Activated naive CD8-positive, alpha-beta T cell treated with anti-CD3 and anti-CD28 coated beads for 36 hours (primary cell): ENCODE measurements around the gene ABCF2. TPM values are rescaled to one million over a fixed set of nuclear protein-coding genes. Genes with fewer than 3 reads are reported as not detected.

Source experiments
- DNase-seq: peaks from one replicate; pipeline ENCODE4 v3.0.0; 2021
- H3K27ac Mint-ChIP-seq: one replicate; pipeline ENCODE4 v1.8.0; 2022; ENCODE audit warnings: mild to moderate bottlenecking, moderate library complexity, mixed read lengths
- H3K27me3 Mint-ChIP-seq: one replicate; pipeline ENCODE4 v1.8.0; 2022; ENCODE audit warnings: mild to moderate bottlenecking, mixed read lengths
- H3K36me3 Mint-ChIP-seq: one replicate; pipeline ENCODE4 v1.8.0; 2021; ENCODE audit warnings: mild to moderate bottlenecking, mixed read lengths
- H3K4me1 Mint-ChIP-seq: one replicate; pipeline ENCODE4 v1.8.0; 2021; ENCODE audit warnings: mixed read lengths
- H3K4me3 Mint-ChIP-seq: one replicate; pipeline ENCODE4 v1.8.0; 2022; ENCODE audit warnings: mild to moderate bottlenecking, moderate library complexity, mixed read lengths
- H3K9me3 Mint-ChIP-seq: one replicate; pipeline ENCODE4 v1.8.0; 2022; ENCODE audit warnings: mixed read lengths
- total RNA-seq, 2 experiments: library from RNA; stranded (reverse); gene quantifications; one replicate each; pipeline ENCODE4 v1.2.3, GENCODE V29; 2021

The ABCF2 gene
- total RNA-seq, 2 experiments from 2014 or later = 85.2 to 87.5 TPM

GRCh38 chr7:151257990-151258389 lies 31.0 kb upstream of the ABCF2 start:
- H3K36me3 Mint-ChIP-seq = no peaks in the 10 kb centered on the region
- H3K4me3 Mint-ChIP-seq = no peak overlapping the region
- H3K27me3 Mint-ChIP-seq = no peaks in the 10 kb centered on the region
- H3K4me1 Mint-ChIP-seq = no peaks in the 10 kb centered on the region
- no peak for DNase-seq
- no peak overlapping the region for H3K27ac Mint-ChIP-seq
- H3K9me3 Mint-ChIP-seq = no peaks in the 10 kb centered on the region

GRCh38 chr7:151256410-151257045 lies 29.5 kb upstream of the ABCF2 start:
- no peaks in the 10 kb centered on the region for H3K36me3 Mint-ChIP-seq
- H3K4me3 Mint-ChIP-seq = no peak overlapping the region
- peaks cover 5% of the 10 kb centered on the region for H3K27me3 Mint-ChIP-seq

DNA sequence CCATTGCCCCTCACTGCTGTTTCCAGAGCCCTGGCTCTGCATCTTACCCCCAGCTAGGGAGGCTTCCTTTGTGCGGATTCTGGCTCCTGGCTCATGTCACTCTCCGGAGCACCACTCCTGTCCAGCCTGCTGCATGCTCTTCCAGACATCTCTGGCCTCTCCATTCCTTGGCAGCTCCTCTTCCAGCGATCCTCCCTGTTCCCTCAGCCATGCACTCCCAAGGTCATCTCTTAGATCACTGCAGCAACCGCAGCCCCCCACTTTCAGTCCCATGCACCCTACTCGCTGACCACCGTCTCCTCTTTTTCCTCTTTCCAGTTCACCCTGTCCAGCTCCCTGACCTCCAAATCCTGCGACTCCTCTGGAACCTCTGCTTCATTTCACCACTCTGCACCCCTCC lies 28.4 kb upstream of the ABCF2 start:
- Mint-ChIP-seq H3K27me3 (peaks cover 6% of the 10 kb centered on the region), H3K4me3 (no peak overlapping the region), H3K27ac (no peak overlapping the region), H3K4me1 (peaks cover 11% of the 10 kb centered on the region), H3K9me3 (no peaks in the 10 kb centered on the region), H3K36me3 (no peaks in the 10 kb centered on the region)
- no peak for DNase-seq

More at GRCh38 chr7:151256410-151257045, 29.5 kb upstream of the ABCF2 start:
- H3K27ac Mint-ChIP-seq = no peak overlapping the region
- H3K9me3 Mint-ChIP-seq = no peaks in the 10 kb centered on the region
- peaks cover 3% of the 10 kb centered on the region for H3K4me1 Mint-ChIP-seq
- no peak for DNase-seq

- Mint-ChIP-seq H3K27me3 (peaks cover 10% of the 10 kb centered on the region), H3K9me3 (no peaks in the 10 kb centered on the region), H3K4me1 (peaks cover 16% of the 10 kb centered on the region), H3K36me3 (no peaks in the 10 kb centered on the region), H3K4me3 (no peak overlapping the region), H3K27ac (no peak overlapping the region)
- DNase-seq = no peak
Measured at GRCh38 chr7:151254851-151255250, 27.8 kb upstream of the ABCF2 start.

GRCh38 chr7:151254316-151254715 lies 27.3 kb upstream of the ABCF2 start:
- Mint-ChIP-seq H3K27me3 (peaks cover 14% of the 10 kb centered on the region), H3K27ac (no peak overlapping the region), H3K4me3 (no peak overlapping the region), H3K9me3 (no peaks in the 10 kb centered on the region), H3K4me1 (peaks cover 19% of the 10 kb centered on the region), H3K36me3 (no peaks in the 10 kb centered on the region)
- DNase-seq = no peak

DNA sequence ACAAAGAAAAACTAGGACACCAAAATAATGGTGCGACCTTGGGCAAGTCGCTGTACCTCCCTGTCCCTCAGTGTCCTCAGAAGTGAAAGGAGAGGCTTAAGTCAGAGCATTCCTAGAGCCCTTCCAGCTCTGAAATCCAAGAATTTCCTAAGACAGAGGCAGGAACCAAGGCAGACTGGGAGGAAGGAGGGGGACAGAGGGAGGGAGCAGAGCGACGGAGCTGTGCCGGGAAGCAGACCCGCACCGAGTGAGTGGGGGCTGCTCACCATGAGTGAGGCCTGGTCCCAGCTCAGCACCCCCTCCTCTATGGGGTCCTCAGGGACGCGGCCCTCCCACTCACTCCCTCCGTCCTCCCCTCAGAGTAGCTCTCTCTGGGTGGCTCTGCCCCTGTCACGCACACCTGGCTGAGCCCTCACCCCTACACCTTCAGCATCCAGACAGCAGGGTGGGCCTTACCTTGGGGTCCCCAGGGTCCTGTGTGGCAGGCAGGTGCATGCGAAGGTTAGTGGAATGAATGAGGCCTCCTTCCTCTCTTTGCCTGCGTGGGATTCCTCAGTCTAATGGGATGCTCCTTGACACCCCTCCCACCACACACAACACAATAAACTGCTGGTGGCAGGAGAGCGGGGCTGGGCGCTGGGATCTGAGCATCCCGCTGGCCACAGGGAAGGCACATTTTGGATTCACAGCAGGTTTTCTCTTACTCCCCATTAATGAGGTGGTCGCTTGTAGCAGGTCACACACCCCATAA lies 26.1 kb upstream of the ABCF2 start:
- Mint-ChIP-seq H3K27me3 (peaks cover 21% of the 10 kb centered on the region), H3K4me1 (peaks cover 24% of the 10 kb centered on the region), H3K4me3 (no peak overlapping the region), H3K27ac (no peak overlapping the region), H3K9me3 (no peaks in the 10 kb centered on the region), H3K36me3 (no peaks in the 10 kb centered on the region)
- DNase-seq = no peak

DNA sequence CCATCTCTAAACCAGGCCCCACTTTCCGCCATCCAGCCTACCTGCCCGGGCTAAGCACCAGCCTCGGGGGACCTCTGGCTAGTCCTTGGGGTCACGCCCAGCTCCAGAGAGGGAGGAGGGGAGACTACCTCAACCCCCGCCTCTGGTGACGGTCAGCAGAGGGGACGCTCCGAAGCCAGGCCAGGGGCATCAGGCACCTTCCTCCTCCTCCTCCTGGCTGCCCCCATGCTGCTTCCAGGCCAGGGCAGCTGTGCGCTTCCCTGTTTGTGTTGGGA lies 25.5 kb upstream of the ABCF2 start:
- Mint-ChIP-seq H3K4me1 (peaks cover 28% of the 10 kb centered on the region), H3K4me3 (peak overlapping the region; percentile 55), H3K27me3 (peaks cover 26% of the 10 kb centered on the region)

GRCh38 chr7:151251689-151252560 lies 24.9 kb upstream of the ABCF2 start:
- no peak for DNase-seq
- H3K4me3 Mint-ChIP-seq = peak overlapping the region; percentile 55
- H3K36me3 Mint-ChIP-seq = no peaks in the 10 kb centered on the region
- H3K4me1 Mint-ChIP-seq = peaks cover 30% of the 10 kb centered on the region
- H3K27me3 Mint-ChIP-seq = peaks cover 31% of the 10 kb centered on the region
- H3K9me3 Mint-ChIP-seq = no peaks in the 10 kb centered on the region
- no peak overlapping the region for H3K27ac Mint-ChIP-seq

More for the DNA sequence above, 25.5 kb upstream of the ABCF2 start:
- Mint-ChIP-seq H3K9me3 (no peaks in the 10 kb centered on the region), H3K27ac (no peak overlapping the region), H3K36me3 (no peaks in the 10 kb centered on the region)
- DNase-seq = no peak

GRCh38 chr7:151251328-151251688 lies 24.3 kb upstream of the ABCF2 start:
- peaks cover 37% of the 10 kb centered on the region for H3K27me3 Mint-ChIP-seq
- H3K27ac Mint-ChIP-seq = no peak overlapping the region
- H3K36me3 Mint-ChIP-seq = no peaks in the 10 kb centered on the region
- peaks cover 31% of the 10 kb centered on the region for H3K4me1 Mint-ChIP-seq
- peak; percentile 48 for DNase-seq
- no peaks in the 10 kb centered on the region for H3K9me3 Mint-ChIP-seq
- H3K4me3 Mint-ChIP-seq = peak overlapping the region; percentile 60

GRCh38 chr7:151250181-151251132 lies 23.5 kb upstream of the ABCF2 start:
- DNase-seq = no peak
- Mint-ChIP-seq H3K9me3 (no peaks in the 10 kb centered on the region), H3K27ac (no peak overlapping the region), H3K4me3 (peak overlapping the region; percentile 60), H3K36me3 (no peaks in the 10 kb centered on the region), H3K27me3 (peaks cover 43% of the 10 kb centered on the region), H3K4me1 (peaks cover 31% of the 10 kb centered on the region)

GRCh38 chr7:151249732-151250072 lies 22.7 kb upstream of the ABCF2 start:
- peaks cover 35% of the 10 kb centered on the region for H3K4me1 Mint-ChIP-seq
- no peaks in the 10 kb centered on the region for H3K36me3 Mint-ChIP-seq
- no peaks in the 10 kb centered on the region for H3K9me3 Mint-ChIP-seq
- H3K27ac Mint-ChIP-seq = no peak overlapping the region
- no peak overlapping the region for H3K4me3 Mint-ChIP-seq
- H3K27me3 Mint-ChIP-seq = peaks cover 46% of the 10 kb centered on the region
- DNase-seq = no peak

DNA sequence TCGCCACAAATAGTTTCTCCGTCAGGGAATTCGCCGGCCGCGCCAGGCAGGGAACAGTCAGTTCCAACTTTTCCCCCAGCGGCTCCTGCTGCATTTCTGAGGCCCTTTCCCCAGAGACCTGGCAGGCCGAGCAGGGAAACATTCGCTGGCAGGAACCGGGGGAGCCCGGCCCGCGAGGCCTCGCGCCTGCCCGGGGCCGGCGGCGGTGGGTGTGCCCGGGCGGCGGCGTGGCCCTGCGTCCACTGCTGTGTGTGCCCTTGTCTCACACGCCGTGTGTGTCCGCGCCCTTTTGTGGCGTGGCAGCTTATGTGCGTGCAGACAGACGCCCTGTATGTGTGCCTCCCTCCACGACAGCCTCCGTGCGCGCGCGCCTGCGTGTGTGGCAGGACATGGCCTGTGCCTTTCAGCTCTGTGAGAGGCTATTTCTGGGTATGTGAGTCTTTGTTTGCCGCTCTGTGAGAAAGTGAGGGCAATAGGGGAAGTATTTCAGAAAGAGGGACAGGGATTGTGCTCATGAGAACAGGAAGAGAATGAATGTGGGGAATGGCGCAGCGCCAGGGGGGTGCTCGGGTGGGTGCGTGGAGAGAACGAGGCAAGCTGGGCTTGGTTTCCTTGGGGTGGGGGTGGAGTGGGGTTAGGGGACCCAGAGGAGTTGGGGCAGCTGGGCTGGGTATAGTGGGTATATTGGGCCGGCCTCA lies 22.2 kb upstream of the ABCF2 start:
- Mint-ChIP-seq H3K27me3 (peaks cover 49% of the 10 kb centered on the region), H3K9me3 (no peaks in the 10 kb centered on the region), H3K27ac (no peak overlapping the region), H3K4me3 (no peak overlapping the region), H3K4me1 (peaks cover 37% of the 10 kb centered on the region), H3K36me3 (no peaks in the 10 kb centered on the region)
- peak; percentile 36 for DNase-seq

GRCh38 chr7:151248346-151249033 lies 21.5 kb upstream of the ABCF2 start, which contains the start of gene SMARCD3:
SMARCD3 (minus strand) TSS chr7:151248694; CDS start chr7:151248562, 132 bp downstream.
- no peak within 1 kb of the TSS for H3K27ac Mint-ChIP-seq
- H3K9me3 Mint-ChIP-seq = no peaks in the 10 kb centered on the region
- peaks cover 43% of the 10 kb centered on the region for H3K4me1 Mint-ChIP-seq
- peaks cover 49% of the 10 kb centered on the region for H3K27me3 Mint-ChIP-seq
- peak; percentile 47 for DNase-seq
- H3K36me3 Mint-ChIP-seq = no peaks in the 10 kb centered on the region
- peak within 1 kb of the TSS; percentile 80 for H3K4me3 Mint-ChIP-seq
